Activated CD4-positive, alpha-beta T cell treated with anti-CD3 and anti-CD28 coated beads, Interleukin-2, amount 50 U/mL, for 48 hours (primary cell): Measurements from ENCODE around the gene ZFYVE9.

Source experiments
- DNase-seq, 2 experiments: peaks; one replicate each; pipeline ENCODE4 v3.0.0-alpha.2; 2020

ZFYVE9 gene

DNA sequence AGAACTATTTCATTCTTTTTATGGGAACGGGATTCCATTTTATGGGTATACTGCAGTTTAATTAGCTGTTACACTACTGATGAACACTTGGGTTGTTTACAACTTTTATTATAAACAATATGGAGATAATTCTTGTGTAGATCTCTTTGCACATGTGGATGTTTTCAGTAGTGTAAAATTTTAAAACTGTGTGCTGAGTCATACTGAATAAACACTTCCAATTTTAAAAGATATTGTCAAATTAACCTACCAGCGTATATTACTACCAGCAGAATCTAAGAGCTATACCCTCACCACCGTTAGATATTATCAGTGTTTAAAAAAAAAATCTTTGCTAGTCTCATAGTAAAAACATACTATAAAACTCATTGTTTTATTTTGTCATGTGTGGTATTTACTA is 118.0 kb downstream of the ZFYVE9 start:
- no peak for DNase-seq

GRCh38 chr1:52263153-52263910 is 121.4 kb downstream of the ZFYVE9 start:
- DNase-seq, result no peak

DNA sequence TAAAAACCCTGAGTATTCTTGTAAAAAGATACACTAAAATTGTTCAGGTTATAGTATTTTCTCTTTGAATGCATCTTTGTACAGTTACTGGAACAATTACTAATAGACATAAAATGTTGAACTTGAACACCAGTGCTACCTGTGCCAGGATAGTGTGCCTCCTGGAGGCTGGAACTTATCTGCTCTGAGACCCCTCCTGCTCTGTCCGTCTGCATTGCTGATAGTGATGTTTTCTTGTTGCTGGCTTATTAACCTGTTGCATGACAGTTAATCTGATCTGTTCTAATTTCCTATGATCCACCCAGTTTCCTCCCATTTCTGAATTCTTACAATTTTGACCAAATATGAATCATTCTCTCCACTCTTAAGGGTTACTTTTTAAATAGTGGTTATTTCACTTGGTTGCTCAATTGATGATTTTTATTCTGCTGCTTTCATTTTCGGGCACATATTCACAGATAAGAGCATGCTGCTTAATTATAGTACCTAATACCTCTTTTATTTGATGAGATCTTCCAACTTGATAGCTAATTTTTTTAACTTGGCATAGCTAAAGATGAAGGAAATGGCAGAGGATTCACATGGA is 122.7 kb downstream of the ZFYVE9 start:
- no peak for DNase-seq

GRCh38 chr1:52266507-52266906 is 124.6 kb downstream of the ZFYVE9 start:
- DNase-seq, result no peak

GRCh38 chr1:52268372-52268771 is 126.5 kb downstream of the ZFYVE9 start:
- DNase-seq, result no peak

DNA sequence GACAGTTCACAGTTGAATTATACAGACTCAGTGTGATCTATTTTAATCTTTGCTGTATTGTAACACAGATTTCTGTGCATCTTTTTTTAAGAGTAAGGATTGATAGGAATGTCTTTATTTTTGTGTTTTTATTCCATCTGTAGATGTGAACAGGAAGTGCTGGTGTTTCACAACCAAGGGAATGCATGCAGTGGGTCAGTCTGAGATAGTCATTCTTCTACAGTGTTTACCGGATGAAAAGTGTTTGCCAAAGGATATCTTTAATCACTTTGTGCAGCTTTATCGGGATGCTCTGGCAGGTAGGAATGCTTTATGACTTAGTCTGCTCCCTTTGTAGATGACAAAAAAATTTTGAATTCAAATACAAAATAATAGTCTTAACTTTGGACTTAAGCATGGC is 139.6 kb downstream of the ZFYVE9 start:
- DNase-seq, result no peak

- DNase-seq, result no peak
These were observed 146.4 kb downstream of the ZFYVE9 start for GRCh38 chr1:52288286-52288685.

GRCh38 chr1:52294580-52294979 is 152.7 kb downstream of the ZFYVE9 start:
- DNase-seq, result no peak

- DNase-seq, result no peak
These were observed 154.5 kb downstream of the ZFYVE9 start for GRCh38 chr1:52296345-52296744.

GRCh38 chr1:52305417-52306226 is 163.7 kb downstream of the ZFYVE9 start:
- DNase-seq, result no peak

- no peak for DNase-seq
These were observed 164.5 kb downstream of the ZFYVE9 start for GRCh38 chr1:52306227-52307006.

- no peak for DNase-seq
These were observed 179.2 kb downstream of the ZFYVE9 start for GRCh38 chr1:52321061-52321460.

GRCh38 chr1:52323731-52324130 is 181.8 kb downstream of the ZFYVE9 start:
- DNase-seq, result no peak

GRCh38 chr1:52325786-52326185 is 183.9 kb downstream of the ZFYVE9 start:
- DNase-seq, result no peak

GRCh38 chr1:52328615-52329014 is 186.7 kb downstream of the ZFYVE9 start:
- DNase-seq, result no peak

DNA sequence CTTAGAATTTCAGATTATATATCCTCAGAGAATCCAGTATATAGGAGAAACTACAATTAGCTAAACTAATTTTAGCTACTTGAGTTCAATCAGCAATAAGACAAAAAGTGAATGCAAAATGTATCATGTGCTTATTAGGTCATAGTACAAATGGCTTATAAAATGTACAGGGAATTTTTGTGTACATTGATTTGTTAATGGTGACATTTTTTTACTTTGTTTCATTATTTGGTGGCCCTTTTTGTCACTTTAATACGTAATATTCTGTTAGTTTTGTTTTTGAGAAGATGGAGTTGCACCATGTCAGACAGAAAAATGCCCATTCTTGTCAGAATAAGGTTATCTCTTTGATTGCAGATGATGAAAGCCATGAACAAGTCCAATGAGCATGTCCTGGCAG is 190.5 kb downstream of the ZFYVE9 start:
- DNase-seq, result no peak

- DNase-seq, result no peak
These were observed 193.1 kb downstream of the ZFYVE9 start for GRCh38 chr1:52334906-52335528.

DNA sequence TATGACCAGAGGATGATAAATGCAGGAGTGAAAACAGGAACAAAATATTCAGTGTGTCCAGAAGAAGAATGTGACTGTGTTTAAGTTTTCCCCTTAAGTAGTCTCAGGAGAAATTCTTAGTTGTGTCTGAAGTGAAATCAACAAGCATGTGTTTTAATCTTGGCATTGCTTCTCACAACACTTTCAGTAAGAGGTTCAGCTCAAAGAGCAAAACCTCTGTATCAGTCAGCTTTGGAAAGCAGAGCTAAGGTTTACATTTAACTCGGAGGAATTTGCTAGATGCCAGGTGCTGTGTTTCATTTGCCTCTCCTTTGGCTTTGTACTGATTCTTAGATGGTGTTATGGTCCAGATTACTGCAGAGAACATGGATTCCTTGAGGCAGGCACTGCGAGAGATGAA is 195.6 kb downstream of the ZFYVE9 start:
- DNase-seq, result no peak

DNA sequence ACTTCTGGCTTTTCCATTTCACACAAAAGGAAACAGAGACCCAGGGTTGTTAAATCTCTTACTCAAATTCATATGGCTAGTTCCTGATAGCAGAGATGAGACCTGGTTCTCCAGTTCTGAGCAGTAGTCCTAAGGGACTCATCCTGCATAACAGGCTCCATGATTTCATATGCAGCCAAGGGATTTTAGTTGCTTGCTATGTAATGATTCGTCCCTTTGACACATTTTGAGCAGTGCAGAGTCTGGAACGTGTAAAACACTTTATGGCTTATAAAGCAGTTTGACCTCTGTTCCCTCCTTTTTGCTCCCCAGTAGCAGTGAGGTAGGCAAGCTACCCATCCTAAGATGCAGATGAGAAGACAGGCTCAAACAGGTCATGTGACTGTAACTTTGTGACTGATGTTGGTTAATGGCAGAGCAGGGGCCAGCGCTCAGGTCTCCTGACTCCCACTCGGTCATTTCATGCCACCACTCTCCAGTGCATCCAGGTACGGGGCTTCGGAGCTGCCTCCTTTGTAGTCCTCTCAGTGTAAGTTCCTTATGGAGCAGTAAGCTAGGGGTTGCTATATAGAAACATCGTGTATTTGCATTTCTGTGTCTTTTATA is 199.9 kb downstream of the ZFYVE9 start:
- no peak for DNase-seq

DNA sequence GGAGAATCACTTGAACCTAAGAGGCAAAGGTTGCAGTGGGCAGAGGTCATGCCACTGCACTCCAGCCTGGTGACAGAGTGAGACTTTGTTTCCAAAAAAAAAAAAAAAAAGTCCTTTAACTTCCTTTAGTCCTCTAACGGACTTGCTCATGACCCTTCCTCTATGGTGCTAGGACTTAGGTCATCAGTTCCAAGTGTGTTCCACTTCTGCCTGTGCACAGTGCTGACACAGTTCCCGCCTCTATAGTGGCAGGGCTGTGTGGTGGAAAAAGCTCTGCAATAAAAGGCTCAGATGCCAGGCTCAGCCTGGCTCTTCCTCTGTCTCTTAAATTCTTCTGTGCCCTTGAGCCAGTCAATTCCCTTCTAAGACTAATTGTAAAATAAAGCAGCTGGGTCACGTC is 202.1 kb downstream of the ZFYVE9 start:
- DNase-seq, result no peak

GRCh38 chr1:52345252-52345651 is 203.4 kb downstream of the ZFYVE9 start:
- no peak for DNase-seq

GRCh38 chr1:52346653-52347052 is 204.8 kb downstream of the ZFYVE9 start:
- DNase-seq, result no peak
